Measurements from ENCODE around the gene ALPG. TPM values are rescaled to one million over a fixed set of nuclear protein-coding genes. Genes with fewer than 3 reads are reported as not detected.
"Not testable (repeated sequence)": the region's sequence is repeated elsewhere in the genome, so short reads cannot be mapped to it uniquely, and the experiment has no call there.

Gene ALPG
- total RNA-seq, 1 experiment from 2014 or later, result not detected

DNA sequence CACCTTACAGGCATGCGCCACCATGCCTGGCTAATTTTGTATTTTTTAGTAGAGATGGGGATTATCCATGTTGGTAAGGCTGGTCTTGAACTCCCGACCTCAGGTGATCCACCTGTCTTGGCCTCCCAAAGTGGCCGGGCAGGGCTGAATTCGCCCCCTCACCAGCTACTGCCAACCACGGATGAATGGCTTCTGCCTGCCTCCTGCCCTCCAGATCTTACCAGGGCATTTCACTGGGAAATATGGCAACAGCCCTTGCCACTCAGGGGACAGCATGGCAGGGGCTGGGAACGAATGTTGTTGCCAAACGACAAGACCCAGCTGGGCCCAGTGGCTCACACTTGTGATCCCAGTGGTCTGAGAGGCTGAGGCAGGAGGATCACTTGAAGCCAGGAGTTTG, 29.9 kb upstream of the ALPG start:
- DNase-seq (ENCODE audit: low spot score), result no peak

DNA sequence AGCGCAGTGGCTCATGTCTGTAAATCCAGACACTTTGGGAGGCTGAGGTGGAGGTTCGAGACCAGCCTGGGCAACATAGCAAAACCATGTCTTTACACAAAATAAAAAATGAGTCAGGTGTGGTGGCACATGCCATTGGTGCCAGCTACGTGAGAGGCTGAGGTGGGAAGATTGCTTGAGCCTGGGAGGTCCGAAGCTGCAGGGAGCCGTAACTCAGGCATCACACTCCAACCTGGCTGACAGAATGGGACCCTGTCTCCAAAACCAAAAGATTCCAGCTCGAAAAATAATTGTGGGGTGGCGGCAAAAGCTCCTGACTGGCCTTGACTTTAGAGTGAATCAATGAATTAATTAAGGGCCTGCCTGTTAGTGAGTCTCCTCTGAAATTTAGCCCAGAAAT, 29.3 kb upstream of the ALPG start:
- no peak for DNase-seq (ENCODE audit: low spot score)

DNA sequence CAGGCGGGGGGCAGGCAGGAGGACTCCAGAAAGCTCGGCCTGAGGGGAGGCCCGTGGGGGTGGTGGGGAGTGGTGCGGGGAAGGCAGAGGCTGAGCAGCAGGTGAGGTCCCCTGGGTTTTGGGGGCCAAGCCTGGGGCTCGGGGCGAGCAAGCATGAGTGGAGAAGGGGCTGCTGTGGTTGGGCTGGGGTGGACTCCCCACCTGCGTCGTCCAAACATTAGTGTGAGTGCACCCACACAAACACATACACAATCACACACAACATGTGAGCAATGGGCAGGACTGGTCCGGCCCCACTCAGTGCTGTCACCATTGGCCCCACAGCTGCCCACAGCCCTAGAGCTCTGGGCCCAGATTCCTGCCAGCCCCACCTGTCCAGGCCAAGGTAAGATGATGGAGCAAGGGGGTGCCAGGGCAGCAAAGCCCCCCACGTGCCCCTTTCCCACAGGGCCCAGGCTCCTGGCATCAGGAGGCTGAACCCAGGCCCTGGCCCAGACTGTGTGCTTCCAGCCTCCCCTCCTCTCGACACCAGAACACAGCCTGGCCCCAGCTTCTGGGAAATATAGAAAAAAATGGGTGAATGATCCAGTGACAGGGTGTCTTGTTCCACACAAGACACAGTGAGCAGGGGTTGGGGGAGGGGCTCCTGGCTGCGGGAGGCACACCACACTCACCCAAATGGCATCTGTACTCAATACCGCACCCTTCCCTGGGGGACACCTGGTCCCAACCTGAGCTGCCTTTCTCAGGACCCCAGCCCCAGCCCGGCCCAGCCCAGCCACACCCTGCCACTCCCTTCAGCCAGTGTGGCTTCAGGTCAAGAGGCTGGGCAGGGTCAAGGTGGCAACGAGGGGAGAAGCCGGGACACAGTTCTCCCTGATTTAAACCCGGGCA, 28.6 kb upstream of the ALPG start:
- no peak for DNase-seq (ENCODE audit: low spot score)

DNA sequence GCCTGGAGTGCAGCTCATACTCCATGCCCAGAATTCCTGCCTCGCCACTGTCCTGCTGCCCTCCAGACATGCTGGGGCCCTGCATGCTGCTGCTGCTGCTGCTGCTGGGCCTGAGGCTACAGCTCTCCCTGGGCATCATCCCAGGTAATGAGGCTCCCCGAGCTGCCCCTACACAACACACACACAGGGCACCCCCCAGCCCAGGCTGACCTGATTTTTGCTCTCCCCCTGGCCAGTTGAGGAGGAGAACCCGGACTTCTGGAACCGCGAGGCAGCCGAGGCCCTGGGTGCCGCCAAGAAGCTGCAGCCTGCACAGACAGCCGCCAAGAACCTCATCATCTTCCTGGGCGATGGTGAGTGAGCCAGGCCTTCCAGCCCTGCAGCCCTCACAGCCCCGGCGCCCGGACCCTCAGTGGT, 27.9 kb upstream of the ALPG start, which contains the start of gene ALPP:
Gene ALPP, plus strand, starts transcription at position 17 of the 417 bp plus-strand sequence. Its CDS starts 52 bp downstream, at position 69.
- DNase-seq (ENCODE audit: low spot score), result not testable (repeated sequence)

DNA sequence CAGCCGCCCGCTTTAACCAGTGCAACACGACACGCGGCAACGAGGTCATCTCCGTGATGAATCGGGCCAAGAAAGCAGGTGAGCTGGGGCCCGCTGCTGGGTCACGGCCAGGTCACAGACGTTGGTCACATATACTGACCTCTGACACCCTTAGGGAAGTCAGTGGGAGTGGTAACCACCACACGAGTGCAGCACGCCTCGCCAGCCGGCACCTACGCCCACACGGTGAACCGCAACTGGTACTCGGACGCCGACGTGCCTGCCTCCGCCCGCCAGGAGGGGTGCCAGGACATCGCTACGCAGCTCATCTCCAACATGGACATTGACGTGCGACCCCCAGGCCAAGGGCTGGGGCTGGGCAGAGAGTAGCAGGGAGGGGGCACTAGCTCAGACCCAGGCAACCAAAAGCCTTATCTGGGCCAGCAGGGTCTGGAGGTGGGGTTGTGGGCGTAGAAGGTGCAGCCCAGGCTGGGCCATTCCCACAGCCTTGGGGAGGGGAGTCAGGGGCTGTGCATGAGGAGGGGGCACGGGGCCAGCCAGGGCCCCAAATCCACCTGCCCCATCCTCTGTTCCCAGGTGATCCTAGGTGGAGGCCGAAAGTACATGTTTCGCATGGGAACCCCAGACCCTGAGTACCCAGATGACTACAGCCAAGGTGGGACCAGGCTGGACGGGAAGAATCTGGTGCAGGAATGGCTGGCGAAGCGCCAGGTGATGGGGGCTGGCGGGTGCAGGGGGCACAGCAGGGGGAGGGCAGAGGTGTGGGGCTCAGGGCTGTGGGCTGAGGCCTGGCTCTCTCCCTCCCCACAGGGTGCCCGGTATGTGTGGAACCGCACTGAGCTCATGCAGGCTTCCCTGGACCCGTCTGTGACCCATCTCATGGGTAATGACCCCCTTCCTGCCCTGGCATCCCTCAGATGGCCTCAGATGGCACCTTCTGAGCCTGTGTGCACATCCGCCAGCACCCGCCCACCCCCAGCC, 26.7 kb upstream of the ALPG start:
- DNase-seq (ENCODE audit: low spot score), result not testable (repeated sequence)

DNA sequence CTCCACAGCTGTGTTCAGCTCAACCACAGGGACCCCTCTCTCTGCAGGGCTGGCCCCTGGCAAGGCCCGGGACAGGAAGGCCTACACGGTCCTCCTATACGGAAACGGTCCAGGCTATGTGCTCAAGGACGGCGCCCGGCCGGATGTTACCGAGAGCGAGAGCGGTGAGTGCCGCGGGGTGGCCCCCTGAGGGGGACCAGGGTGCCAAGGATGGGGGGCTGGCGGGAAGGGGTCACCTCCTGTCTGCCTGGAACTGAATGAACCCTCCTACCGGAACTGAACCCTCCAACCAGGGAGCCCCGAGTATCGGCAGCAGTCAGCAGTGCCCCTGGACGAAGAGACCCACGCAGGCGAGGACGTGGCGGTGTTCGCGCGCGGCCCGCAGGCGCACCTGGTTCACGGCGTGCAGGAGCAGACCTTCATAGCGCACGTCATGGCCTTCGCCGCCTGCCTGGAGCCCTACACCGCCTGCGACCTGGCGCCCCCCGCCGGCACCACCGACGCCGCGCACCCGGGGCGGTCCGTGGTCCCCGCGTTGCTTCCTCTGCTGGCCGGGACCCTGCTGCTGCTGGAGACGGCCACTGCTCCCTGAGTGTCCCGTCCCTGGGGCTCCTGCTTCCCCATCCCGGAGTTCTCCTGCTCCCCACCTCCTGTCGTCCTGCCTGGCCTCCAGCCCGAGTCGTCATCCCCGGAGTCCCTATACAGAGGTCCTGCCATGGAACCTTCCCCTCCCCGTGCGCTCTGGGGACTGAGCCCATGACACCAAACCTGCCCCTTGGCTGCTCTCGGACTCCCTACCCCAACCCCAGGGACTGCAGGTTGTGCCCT, 25.2 kb upstream of the ALPG start:
- DNase-seq (ENCODE audit: low spot score), result not testable (repeated sequence)

DNA sequence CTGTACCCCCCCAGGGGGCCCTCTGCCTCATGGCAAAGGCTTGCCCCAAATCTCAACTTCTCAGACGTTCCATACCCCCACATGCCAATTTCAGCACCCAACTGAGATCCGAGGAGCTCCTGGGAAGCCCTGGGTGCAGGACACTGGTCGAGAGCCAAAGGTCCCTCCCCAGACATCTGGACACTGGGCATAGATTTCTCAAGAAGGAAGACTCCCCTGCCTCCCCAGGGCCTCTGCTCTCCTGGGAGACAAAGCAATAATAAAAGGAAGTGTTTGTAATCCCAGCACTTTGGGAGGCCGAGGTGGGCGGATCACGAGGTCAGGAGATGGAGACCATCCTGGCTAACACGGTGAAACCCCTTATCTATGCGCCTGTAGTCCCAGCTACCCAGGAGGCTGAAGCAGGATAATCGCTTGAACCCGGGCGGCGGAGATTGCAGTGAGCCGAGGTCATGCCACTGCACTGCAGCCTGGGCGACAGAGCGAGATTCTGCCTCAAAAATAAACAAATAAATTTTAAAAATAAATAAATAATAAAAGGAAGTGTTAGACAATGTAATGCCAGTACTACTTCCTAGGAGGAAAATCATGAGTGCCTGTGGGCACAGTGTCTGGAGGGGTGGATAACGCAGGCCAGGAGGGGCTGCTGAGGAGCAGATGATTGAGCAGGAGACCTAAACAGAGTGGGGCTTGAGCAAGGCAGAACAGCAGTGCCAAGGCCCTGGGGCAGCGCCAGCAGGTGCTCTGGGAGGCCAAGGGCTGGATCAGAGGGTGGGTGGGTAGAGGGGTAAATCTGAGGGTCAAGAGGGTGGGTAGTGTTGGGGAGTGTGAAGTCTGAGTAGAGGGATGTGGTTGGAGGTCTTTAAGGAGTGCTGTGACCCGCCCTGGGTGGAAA, 24.1 kb upstream of the ALPG start:
- DNase-seq (ENCODE audit: low spot score), result no peak

DNA sequence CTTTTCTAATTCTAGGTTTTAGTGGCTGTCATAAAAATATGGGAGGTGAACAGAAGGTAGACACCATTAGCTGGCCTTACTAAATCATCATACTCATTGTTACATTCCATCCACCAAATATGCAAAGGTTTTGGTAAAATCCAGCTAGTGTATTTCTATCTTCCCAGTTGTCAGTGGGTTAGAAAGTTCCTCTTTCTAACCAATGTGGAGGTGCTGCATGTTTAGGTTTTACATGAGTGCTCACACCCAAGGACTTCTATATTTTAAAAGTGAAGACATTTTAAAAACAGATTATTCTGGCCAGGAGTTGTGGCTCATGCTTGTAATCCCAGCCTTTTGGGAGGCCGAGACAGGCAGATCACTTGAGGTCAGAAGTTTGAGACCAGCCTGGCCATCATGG, 22.2 kb upstream of the ALPG start:
- no peak for DNase-seq (ENCODE audit: low spot score)

DNA sequence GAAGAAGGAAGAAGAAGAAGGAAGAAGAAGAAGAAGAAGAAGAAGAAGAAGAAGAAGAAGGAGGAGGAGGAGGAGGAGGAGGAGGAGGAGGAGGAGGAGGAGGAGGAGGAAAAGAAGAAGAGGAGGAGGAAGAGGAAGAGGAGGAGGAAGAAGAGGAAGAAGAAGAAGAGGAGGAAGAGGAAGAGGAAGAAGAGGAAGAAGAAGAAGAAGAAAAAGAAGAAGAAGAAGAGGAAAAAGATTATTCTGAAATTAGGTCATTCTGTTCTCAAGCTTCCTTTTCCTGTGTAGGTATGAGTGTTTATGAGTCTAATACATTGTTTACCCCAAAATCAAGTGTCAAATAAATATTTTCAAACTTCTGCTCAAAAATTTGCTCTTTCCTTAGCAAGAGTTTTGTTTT, 21.6 kb upstream of the ALPG start:
- DNase-seq (ENCODE audit: low spot score), result not testable (repeated sequence)

DNA sequence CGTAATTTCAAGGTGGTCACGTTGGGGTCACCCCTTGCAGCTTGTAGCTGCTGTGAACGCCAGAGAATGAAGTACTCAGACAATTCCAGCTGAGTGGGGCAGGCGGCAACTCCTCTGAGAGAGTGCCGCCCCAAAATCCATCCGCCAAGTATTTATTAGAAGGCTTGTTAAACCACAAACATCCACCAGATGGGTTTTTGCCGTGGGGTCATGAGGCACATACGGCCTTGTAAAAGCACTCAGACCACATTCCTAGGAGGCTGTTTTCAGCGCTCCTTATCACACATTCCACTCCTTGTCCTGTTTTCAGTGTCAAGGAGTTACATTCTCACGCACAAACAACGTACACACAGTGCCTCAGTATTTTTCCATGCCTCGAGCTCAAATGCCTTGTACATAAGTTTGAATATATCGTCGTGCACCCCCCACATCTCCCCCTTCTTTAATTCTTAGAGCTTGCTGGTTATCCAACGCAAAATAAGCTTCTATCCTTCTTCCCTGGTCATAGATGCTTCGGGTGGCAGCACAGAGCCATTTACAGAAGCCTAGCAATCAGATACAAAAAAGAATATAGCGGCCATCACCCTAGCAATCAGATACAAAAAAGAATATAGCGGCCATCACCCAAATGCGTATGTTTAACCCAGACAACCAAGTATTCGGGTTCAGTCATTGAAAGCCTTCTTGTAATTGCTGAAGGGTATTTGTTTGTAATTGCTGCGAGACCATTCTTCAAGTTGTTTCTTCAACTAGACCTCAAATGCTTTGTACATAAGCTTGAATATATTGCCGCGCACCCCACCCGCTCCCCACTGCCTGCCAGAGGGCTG, 20.8 kb upstream of the ALPG start:
- peak; percentile 90 for DNase-seq (ENCODE audit: low spot score)

DNA sequence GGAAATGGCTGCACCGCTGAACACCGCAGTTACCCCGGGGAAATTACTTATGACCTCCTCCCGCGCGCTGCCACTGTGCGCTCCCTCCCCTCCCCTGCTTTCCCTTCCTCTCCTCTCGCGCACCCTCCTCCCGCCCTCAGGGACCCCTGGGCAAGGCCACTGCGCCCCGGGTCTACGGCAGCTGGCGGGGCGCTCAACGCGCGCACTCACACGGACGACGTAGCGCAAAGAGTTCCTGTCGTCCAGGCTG, 20.2 kb upstream of the ALPG start:
- DNase-seq (ENCODE audit: low spot score), result no peak

DNA sequence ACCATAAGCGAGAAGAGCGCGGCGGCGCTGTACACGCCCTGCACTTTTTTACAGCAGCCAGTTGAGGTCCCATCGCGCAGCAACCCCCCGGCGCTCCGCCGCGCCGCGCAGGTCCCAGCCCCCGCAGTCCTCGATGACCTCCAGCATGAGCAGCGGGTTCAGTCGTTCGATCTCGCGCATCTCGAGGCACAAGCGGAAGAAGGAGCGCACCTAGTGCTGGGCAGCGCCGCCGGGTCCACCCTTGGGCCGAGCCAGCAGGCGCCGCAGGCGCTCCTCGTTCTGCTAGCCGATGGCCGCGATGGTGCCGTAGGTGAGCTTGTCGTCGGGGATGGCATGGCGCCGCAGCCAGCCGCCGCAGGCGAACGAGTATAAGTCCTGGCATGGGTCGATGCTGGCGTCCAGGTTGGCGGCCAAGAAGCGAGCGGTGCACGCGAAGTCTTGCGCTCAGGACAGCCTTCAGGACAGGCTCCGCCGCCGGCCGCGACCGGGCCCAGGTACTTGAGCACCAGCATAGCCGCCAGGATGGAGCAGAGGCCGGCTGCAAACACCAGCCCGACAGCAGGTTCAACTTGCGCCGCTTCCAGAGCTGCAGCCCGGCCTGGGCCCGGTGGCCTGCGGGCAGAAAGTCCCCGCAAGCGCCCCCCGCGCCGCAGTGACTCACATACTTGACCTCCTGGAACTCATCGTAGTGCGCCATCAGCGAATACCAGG, 19.7 kb upstream of the ALPG start:
- DNase-seq (ENCODE audit: low spot score), result no peak

DNA sequence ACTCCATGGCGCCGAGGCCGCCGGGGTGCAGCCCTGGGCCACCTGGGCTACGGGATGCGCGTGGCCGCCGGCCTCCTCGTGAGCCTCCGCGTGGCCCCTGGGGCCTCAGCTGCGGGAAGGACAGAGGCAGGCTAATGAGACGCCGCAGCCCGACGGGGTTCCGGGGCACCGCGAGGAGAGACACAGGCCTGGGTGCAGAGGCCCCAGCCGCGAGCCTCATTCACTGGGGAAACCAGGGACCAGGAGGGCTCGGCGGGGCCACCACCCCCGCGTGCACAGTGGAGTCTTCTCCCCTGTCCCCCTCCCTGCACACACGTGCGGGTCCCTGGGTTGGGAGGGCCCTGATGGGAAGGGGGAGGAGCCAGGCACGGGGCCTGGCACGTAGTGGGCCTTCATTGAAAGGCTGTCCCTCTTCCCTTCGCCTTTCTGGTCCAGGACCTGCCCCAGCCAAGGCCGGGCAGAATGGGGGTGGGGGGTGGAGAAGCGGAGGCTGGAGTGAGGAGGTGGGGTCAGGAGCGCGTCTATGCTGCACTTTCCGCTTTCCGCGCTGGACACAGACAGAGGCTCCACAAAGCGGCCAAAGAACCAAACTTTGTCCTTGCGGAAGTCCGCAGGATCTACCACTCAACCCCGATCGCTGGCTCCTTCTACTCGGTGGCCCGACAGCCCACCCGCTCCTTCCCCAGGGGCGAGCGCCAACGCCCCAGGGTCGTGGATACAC, 19.0 kb upstream of the ALPG start:
- no peak for DNase-seq (ENCODE audit: low spot score)

DNA sequence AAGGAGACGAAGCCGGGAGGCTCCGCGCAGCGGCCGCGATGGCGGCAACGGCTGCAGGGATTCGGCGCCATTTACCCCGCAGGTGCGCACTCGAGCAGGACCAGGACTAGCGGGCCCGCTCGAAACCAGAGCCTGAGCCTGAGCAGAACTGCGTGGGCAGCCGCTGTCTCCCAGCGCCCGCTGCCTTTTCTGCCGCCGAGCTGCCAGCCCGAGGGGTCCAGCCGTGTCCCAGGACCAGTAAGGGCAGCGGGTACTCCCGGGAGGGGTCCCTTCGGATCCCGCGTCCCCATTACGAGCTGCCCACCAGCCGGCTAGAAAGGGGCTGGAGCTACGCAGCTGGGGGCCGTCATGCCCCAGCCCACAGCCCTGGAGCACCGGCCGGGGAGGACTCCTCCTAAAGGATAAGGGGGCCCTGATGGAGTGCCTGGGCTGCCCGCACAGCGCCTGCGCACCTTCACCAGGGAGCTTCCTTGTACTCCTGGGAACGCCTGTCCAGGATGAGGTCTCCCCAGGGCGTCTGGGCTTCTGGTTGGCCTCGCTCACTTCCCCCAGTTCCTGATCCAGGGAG, 18.2 kb upstream of the ALPG start:
- no peak for DNase-seq (ENCODE audit: low spot score)

DNA sequence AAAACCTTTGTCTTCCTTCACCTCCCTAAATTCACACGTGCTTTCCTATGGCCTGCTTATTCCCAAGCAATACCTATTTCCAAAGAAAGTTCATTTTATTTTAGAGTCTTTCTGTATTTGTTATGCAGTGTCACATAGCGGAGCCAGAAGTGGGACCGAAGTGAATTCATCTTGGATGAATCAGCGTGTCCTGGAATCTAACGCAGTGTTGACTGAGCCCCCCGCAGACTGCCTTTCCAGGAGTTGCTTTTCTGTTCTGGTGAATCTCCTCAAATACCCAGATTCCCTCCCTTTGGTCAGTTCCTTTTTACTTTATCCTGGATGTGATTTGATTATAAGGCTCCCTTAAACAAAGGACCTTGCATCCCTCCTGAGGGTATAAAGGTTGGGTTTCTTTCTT, 17.3 kb upstream of the ALPG start:
- DNase-seq (ENCODE audit: low spot score), result no peak

DNA sequence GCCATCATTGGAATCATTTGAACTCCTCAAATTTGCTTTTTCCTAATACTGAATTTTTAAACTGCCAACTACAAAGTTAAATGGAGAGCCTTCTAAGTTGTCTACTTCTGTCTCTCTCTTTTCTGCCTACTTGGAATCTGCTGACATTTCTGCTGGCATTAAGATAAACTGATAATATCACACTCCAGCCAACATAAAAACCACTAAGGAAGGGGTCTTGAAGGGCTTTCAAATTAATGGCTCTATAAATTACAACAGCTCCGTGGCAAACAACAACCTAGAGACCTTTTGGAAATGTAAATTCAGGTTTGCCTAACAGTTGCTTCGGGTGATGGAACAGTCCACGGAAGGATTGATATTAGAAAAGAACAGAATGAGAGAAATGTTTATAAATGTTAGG, 16.0 kb upstream of the ALPG start:
- DNase-seq (ENCODE audit: low spot score), result no peak

DNA sequence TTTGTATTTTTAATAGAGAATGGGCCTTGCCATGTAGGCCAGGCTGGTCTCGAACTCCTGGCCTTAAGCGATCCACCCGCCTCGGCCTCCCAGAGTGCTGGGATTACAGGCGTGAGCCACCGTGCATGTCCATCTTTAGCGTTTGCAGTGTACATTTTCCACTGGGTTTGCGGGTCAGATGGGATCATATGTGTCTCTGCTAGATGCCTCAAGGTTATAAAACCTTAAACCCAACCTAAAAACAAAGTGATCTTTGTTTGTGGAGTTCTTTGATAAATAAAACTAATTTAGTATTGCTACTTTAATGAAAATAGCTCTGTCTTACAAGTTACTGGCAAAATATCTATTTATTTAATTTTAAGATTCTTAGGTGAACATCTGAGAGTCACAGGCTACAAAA, 13.1 kb upstream of the ALPG start:
- DNase-seq (ENCODE audit: low spot score), result no peak

DNA sequence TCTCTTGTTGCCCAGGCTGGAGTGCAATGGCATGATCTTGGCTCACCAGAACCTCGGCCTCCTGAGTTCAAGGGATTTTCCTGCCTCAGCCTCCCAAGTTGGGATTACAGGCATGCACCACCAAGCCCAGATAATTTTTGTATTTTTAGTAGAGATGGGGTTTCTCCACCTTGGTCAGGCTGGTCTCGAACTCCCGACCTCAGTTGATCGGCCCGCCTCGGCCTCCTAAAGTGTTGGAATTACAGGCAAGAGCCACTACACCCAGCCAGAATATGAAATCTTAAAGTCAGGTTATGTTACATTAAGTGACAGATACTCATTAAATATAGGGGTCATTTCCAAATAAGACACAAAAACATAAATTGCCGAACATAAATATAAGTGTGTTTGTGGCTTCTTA, 12.2 kb upstream of the ALPG start:
- not testable (repeated sequence) for DNase-seq (ENCODE audit: low spot score)

All from HT-29 (cell line).